Mononuclear cell (primary cell): ENCODE measurements around the gene ODC1. TPM values are rescaled to one million over a fixed set of nuclear protein-coding genes. Genes with fewer than 3 reads are reported as not detected.
"Not testable (repeated sequence)": the region's sequence is repeated elsewhere in the genome, so short reads cannot be mapped to it uniquely, and the experiment has no call there.

Experiments used
- H3K27me3 ChIP-seq: 2 replicates; pipeline ENCODE4 v1.6.0; 2011; ENCODE audit warnings: low read length, control low read depth; ENCODE audit not compliant: insufficient read depth
- H3K4me1 ChIP-seq: 2 replicates; pipeline ENCODE4 v1.5.1; 2011; ENCODE audit warnings: mild to moderate bottlenecking, low read length, control low read depth; ENCODE audit not compliant: insufficient read depth
- H3K4me3 ChIP-seq: 2 replicates; pipeline ENCODE4 v1.5.1; 2011; ENCODE audit warnings: mild to moderate bottlenecking, low read length, moderate library complexity
- H3K9me3 ChIP-seq: 2 replicates; pipeline ENCODE4 v1.5.1; 2011; ENCODE audit warnings: low read depth, mild to moderate bottlenecking, control low read depth, low read length
- total RNA-seq: library from RNA; depleted of rRNA; stranded (reverse); fragments of >200 nt; gene quantifications from one replicate; pipeline ENCODE4 v1.2.3, GENCODE V29; 2012

Gene ODC1
- 163 TPM for total RNA-seq

GRCh38 chr2:10447895-10448575 is at the start of gene ODC1:
ODC1 (minus strand) TSS chr2:10448327; CDS start chr2:10445032, 3,295 bp downstream.
- H3K4me1 ChIP-seq: peaks cover 48% of the 10 kb centered on the region
- peak within 1 kb of the TSS; percentile 60 for H3K4me3 ChIP-seq
- H3K27me3 ChIP-seq: no peaks in the 10 kb centered on the region
- H3K9me3 ChIP-seq: no peaks in the 10 kb centered on the region

GRCh38 chr2:10497797-10498251 is 49.7 kb upstream of the ODC1 start:
- no peaks in the 10 kb centered on the region for H3K9me3 ChIP-seq
- no peak overlapping the region for H3K4me3 ChIP-seq
- peaks cover 18% of the 10 kb centered on the region for H3K4me1 ChIP-seq
- H3K27me3 ChIP-seq: no peaks in the 10 kb centered on the region

GRCh38 chr2:10495988-10496313 is 47.8 kb upstream of the ODC1 start:
- Histone ChIP-seq H3K4me3 (no peak overlapping the region), H3K9me3 (no peaks in the 10 kb centered on the region), H3K4me1 (peaks cover 18% of the 10 kb centered on the region), H3K27me3 (no peaks in the 10 kb centered on the region)

GRCh38 chr2:10495311-10495987 is 47.3 kb upstream of the ODC1 start:
- no peaks in the 10 kb centered on the region for H3K27me3 ChIP-seq
- H3K4me3 ChIP-seq: no peak overlapping the region
- peaks cover 18% of the 10 kb centered on the region for H3K4me1 ChIP-seq
- H3K9me3 ChIP-seq: no peaks in the 10 kb centered on the region

GRCh38 chr2:10494351-10495066 is 46.4 kb upstream of the ODC1 start:
- no peaks in the 10 kb centered on the region for H3K27me3 ChIP-seq
- H3K4me3 ChIP-seq: no peak overlapping the region
- H3K9me3 ChIP-seq: no peaks in the 10 kb centered on the region
- H3K4me1 ChIP-seq: peaks cover 18% of the 10 kb centered on the region

GRCh38 chr2:10493634-10494281 is 45.6 kb upstream of the ODC1 start:
- Histone ChIP-seq H3K9me3 (no peaks in the 10 kb centered on the region), H3K27me3 (no peaks in the 10 kb centered on the region), H3K4me1 (peaks cover 18% of the 10 kb centered on the region), H3K4me3 (no peak overlapping the region)

GRCh38 chr2:10493075-10493633 is 45.0 kb upstream of the ODC1 start:
- peaks cover 18% of the 10 kb centered on the region for H3K4me1 ChIP-seq
- no peak overlapping the region for H3K4me3 ChIP-seq
- no peaks in the 10 kb centered on the region for H3K27me3 ChIP-seq
- H3K9me3 ChIP-seq: no peaks in the 10 kb centered on the region

GRCh38 chr2:10490806-10491291 is 42.7 kb upstream of the ODC1 start:
- no peak overlapping the region for H3K4me3 ChIP-seq
- H3K9me3 ChIP-seq: no peaks in the 10 kb centered on the region
- no peaks in the 10 kb centered on the region for H3K27me3 ChIP-seq
- peaks cover 18% of the 10 kb centered on the region for H3K4me1 ChIP-seq

GRCh38 chr2:10489842-10490555 is 41.9 kb upstream of the ODC1 start:
- no peak overlapping the region for H3K4me3 ChIP-seq
- H3K9me3 ChIP-seq: no peaks in the 10 kb centered on the region
- H3K4me1 ChIP-seq: peaks cover 18% of the 10 kb centered on the region
- peaks cover 3% of the 10 kb centered on the region for H3K27me3 ChIP-seq

- H3K4me3 ChIP-seq, H3K4me1 ChIP-seq, H3K9me3 ChIP-seq, H3K27me3 ChIP-seq: not testable (repeated sequence)
Observed at GRCh38 chr2:10488142-10488541, 40.0 kb upstream of the ODC1 start.

GRCh38 chr2:10487741-10488104 is 39.6 kb upstream of the ODC1 start:
- not testable (repeated sequence) for H3K27me3 ChIP-seq, H3K9me3 ChIP-seq, H3K4me1 ChIP-seq

GRCh38 chr2:10487081-10487740 is 39.1 kb upstream of the ODC1 start:
- Histone ChIP-seq H3K4me1 (no peaks in the 10 kb centered on the region), H3K9me3 (no peaks in the 10 kb centered on the region), H3K27me3 (peaks cover 10% of the 10 kb centered on the region), H3K4me3 (no peak overlapping the region)

More at GRCh38 chr2:10487741-10488104, 39.6 kb upstream of the ODC1 start:
- H3K4me3 ChIP-seq: not testable (repeated sequence)

GRCh38 chr2:10486601-10487079 is 38.5 kb upstream of the ODC1 start:
- Histone ChIP-seq H3K9me3 (no peaks in the 10 kb centered on the region), H3K4me3 (no peak overlapping the region), H3K27me3 (peaks cover 10% of the 10 kb centered on the region), H3K4me1 (no peaks in the 10 kb centered on the region)

- no peak overlapping the region for H3K4me3 ChIP-seq
- H3K9me3 ChIP-seq: no peaks in the 10 kb centered on the region
- peaks cover 10% of the 10 kb centered on the region for H3K27me3 ChIP-seq
- H3K4me1 ChIP-seq: no peaks in the 10 kb centered on the region
Observed at GRCh38 chr2:10486091-10486490, 38.0 kb upstream of the ODC1 start.
